ENCODE data around the gene LDHA.

Gene LDHA

GRCh38 chr11:18449251-18449650 lies 54.9 kb downstream of the LDHA start:
- Histone ChIP-seq H3K36me3 (ENCODE audit: control insufficient read depth, low read depth, low read length) (no peaks in the 10 kb centered on the region), H3K9me3 (ENCODE audit: control insufficient read depth, low read depth, low read length) (no peaks in the 10 kb centered on the region), H3K4me3 (ENCODE audit: low read length) (no peak overlapping the region), H3K27me3 (ENCODE audit: control insufficient read depth, insufficient read depth, low read length) (no peaks in the 10 kb centered on the region), H3K27ac (ENCODE audit: low read length) (no peak overlapping the region), H3K4me1 (ENCODE audit: control insufficient read depth, low read depth, low read length) (no peaks in the 10 kb centered on the region), H3K9ac (ENCODE audit: low read length) (no peak overlapping the region)

GRCh38 chr11:18452927-18453326 lies 58.6 kb downstream of the LDHA start:
- H3K9me3 ChIP-seq (ENCODE audit: control insufficient read depth, low read depth, low read length): no peaks in the 10 kb centered on the region
- H3K4me3 ChIP-seq (ENCODE audit: low read length): no peak overlapping the region
- H3K27ac ChIP-seq (ENCODE audit: low read length): no peak overlapping the region
- no peak overlapping the region for H3K9ac ChIP-seq (ENCODE audit: low read length)
- H3K27me3 ChIP-seq (ENCODE audit: control insufficient read depth, insufficient read depth, low read length): no peaks in the 10 kb centered on the region
- no peaks in the 10 kb centered on the region for H3K4me1 ChIP-seq (ENCODE audit: control insufficient read depth, low read depth, low read length)
- no peaks in the 10 kb centered on the region for H3K36me3 ChIP-seq (ENCODE audit: control insufficient read depth, low read depth, low read length)

GRCh38 chr11:18455686-18456372 lies 61.5 kb downstream of the LDHA start, which contains the start of gene LDHAL6A:
TSS of gene LDHAL6A (plus strand) at chr11:18455856. CDS start at chr11:18456681, 825 bp downstream.
- Histone ChIP-seq H3K9ac (ENCODE audit: low read length) (no peak within 1 kb of the TSS), H3K4me1 (ENCODE audit: control insufficient read depth, low read depth, low read length) (no peaks in the 10 kb centered on the region), H3K27ac (ENCODE audit: low read length) (no peak within 1 kb of the TSS), H3K9me3 (ENCODE audit: control insufficient read depth, low read depth, low read length) (no peaks in the 10 kb centered on the region), H3K27me3 (ENCODE audit: control insufficient read depth, insufficient read depth, low read length) (no peaks in the 10 kb centered on the region), H3K4me3 (ENCODE audit: low read length) (no peak within 1 kb of the TSS), H3K36me3 (ENCODE audit: control insufficient read depth, low read depth, low read length) (no peaks in the 10 kb centered on the region)

DNA sequence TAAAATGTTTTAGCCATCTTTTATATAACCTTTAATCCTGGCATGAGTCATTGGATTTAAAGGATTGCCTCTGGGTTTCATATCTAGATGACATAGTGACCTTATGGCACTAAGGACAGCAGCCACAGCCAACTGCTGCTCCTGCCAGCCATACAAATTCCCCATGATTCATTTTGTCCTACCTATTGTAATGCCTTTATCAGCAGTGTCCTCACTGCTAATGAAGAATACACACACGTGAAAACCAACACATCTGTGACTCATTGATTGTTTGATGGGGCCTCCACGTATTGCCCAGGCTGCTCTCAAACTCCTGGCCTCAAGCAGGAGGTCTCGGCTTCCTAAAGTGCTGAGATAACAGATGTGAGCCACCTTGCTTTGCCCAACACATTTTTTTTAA lies 63.1 kb downstream of the LDHA start:
- H3K36me3 ChIP-seq (ENCODE audit: control insufficient read depth, low read depth, low read length): no peaks in the 10 kb centered on the region
- no peak overlapping the region for H3K27ac ChIP-seq (ENCODE audit: low read length)
- no peaks in the 10 kb centered on the region for H3K27me3 ChIP-seq (ENCODE audit: control insufficient read depth, insufficient read depth, low read length)
- H3K9me3 ChIP-seq (ENCODE audit: control insufficient read depth, low read depth, low read length): no peaks in the 10 kb centered on the region
- H3K4me3 ChIP-seq (ENCODE audit: low read length): no peak overlapping the region
- H3K9ac ChIP-seq (ENCODE audit: low read length): no peak overlapping the region
- H3K4me1 ChIP-seq (ENCODE audit: control insufficient read depth, low read depth, low read length): no peaks in the 10 kb centered on the region
